Cardiac fibroblast (primary cell): Measurements from ENCODE around the gene NUDT10.

Experiments
- DNase-seq, 2 donors: peaks; one replicate each; pipeline versions ENCODE4 v3.0.0 to v3.0.0-alpha.2; 2010; ENCODE audit warnings: low read depth in 2 of 2
- H3K4me3 ChIP-seq, 2 donors: replicated peaks in 1 of 2; 1 replicate in 1 of 2; 2 replicates in 1 of 2; pipeline ENCODE4 v1.5.1; 2011; ENCODE audit warnings: low read depth in 2 of 2, low read length in 2 of 2, mild to moderate bottlenecking in 2 of 2, moderate library complexity in 1 of 2
- CTCF ChIP-seq: IDR thresholded peaks from one replicate; pipeline ENCODE4 v1.5.1; 2011; ENCODE audit warnings: low read depth, mild to moderate bottlenecking, low read length, inconsistent platforms

NUDT10 gene

GRCh38 chrX:51332188-51332942 is at the start of gene NUDT10:
NUDT10 (plus strand) TSS chrX:51332822; CDS start chrX:51332966, 144 bp downstream.
- peak within 1 kb of the TSS; percentile 41 to 46 for H3K4me3 ChIP-seq
- no peak for TF ChIP-seq CTCF
- peak in 1 of 2 donors; percentile 54 for DNase-seq

GRCh38 chrX:51292421-51292820 is 40.2 kb upstream of the NUDT10 start:
- DNase-seq, result no peak
- no peak for TF ChIP-seq CTCF
- no peak overlapping the region for H3K4me3 ChIP-seq

GRCh38 chrX:51296138-51296537 is 36.5 kb upstream of the NUDT10 start:
- H3K4me3 ChIP-seq, result no peak overlapping the region
- no peak for DNase-seq
- no peak for TF ChIP-seq CTCF

- no peak for DNase-seq
- H3K4me3 ChIP-seq, result no peak overlapping the region
- no peak for TF ChIP-seq CTCF
These were observed 16.4 kb upstream of the NUDT10 start for GRCh38 chrX:51316271-51316670.

GRCh38 chrX:51332943-51333785 is 542 bp downstream of the NUDT10 start:
- peak in 1 of 2 donors; percentile 2 for DNase-seq
- peak overlapping the region; percentile 41 to 46 for H3K4me3 ChIP-seq

- no peak overlapping the region for H3K4me3 ChIP-seq
- DNase-seq, result no peak
These were observed 1.7 kb downstream of the NUDT10 start for GRCh38 chrX:51334276-51334675.

More at GRCh38 chrX:51334276-51334675, 1.7 kb downstream of the NUDT10 start:
- TF ChIP-seq CTCF, result no peak
